Cardiac fibroblast (primary cell): ENCODE data around the gene CELSR1.
A peak's percentile ranks its signal among the peaks of the same experiment; 100 is the strongest.

ENCODE experiments used
- DNase-seq, 2 donors: peaks; one replicate each; pipeline versions ENCODE4 v3.0.0 to v3.0.0-alpha.2; 2010; ENCODE audit warnings: low read depth in 2 of 2
- H3K4me3 ChIP-seq, 2 donors: replicated peaks in 1 of 2; 1 replicate in 1 of 2; 2 replicates in 1 of 2; pipeline ENCODE4 v1.5.1; 2011; ENCODE audit warnings: low read depth in 2 of 2, low read length in 2 of 2, mild to moderate bottlenecking in 2 of 2, moderate library complexity in 1 of 2
- TF ChIP-seq, protein P1 (sequence below): IDR thresholded peaks from one replicate; pipeline ENCODE4 v1.5.1; 2011; ENCODE audit warnings: low read depth, mild to moderate bottlenecking, low read length, inconsistent platforms

The CELSR1 gene

DNA sequence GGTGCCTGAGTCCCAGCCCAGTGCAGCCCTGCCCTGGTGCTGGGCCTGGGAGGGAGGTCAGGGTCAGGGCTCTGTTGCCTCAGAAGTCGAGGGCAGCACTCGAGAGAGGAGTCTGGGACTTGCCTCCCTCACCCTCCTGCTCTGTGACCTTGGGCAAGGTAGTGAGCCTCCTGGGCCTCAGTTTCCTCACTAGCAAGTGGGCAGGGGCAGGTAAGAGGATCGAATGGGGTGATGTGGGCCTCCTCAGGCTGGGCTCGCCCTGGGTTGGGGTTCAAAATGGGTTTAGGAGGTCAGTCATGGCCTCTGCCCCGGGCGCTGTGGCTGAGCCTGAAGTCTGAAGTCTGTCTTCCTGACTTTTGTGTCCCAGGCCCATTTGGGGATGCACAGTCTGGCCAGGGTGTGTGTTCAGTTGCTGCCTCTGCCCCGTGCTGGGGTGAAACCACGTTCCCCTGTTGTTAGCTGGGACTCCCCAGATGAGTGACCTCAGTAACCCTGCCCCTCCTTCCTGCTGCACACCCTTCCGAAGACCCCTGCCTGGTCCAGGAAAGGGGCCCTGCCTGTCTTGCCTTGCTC is 40.9 kb upstream of the CELSR1 start:
- peak overlapping the region in 1 of 2 donors; percentile 79 for H3K4me3 ChIP-seq
- DNase-seq, result no peak
- TF ChIP-seq, protein P1, sequence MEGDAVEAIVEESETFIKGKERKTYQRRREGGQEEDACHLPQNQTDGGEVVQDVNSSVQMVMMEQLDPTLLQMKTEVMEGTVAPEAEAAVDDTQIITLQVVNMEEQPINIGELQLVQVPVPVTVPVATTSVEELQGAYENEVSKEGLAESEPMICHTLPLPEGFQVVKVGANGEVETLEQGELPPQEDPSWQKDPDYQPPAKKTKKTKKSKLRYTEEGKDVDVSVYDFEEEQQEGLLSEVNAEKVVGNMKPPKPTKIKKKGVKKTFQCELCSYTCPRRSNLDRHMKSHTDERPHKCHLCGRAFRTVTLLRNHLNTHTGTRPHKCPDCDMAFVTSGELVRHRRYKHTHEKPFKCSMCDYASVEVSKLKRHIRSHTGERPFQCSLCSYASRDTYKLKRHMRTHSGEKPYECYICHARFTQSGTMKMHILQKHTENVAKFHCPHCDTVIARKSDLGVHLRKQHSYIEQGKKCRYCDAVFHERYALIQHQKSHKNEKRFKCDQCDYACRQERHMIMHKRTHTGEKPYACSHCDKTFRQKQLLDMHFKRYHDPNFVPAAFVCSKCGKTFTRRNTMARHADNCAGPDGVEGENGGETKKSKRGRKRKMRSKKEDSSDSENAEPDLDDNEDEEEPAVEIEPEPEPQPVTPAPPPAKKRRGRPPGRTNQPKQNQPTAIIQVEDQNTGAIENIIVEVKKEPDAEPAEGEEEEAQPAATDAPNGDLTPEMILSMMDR, result no peak

DNA sequence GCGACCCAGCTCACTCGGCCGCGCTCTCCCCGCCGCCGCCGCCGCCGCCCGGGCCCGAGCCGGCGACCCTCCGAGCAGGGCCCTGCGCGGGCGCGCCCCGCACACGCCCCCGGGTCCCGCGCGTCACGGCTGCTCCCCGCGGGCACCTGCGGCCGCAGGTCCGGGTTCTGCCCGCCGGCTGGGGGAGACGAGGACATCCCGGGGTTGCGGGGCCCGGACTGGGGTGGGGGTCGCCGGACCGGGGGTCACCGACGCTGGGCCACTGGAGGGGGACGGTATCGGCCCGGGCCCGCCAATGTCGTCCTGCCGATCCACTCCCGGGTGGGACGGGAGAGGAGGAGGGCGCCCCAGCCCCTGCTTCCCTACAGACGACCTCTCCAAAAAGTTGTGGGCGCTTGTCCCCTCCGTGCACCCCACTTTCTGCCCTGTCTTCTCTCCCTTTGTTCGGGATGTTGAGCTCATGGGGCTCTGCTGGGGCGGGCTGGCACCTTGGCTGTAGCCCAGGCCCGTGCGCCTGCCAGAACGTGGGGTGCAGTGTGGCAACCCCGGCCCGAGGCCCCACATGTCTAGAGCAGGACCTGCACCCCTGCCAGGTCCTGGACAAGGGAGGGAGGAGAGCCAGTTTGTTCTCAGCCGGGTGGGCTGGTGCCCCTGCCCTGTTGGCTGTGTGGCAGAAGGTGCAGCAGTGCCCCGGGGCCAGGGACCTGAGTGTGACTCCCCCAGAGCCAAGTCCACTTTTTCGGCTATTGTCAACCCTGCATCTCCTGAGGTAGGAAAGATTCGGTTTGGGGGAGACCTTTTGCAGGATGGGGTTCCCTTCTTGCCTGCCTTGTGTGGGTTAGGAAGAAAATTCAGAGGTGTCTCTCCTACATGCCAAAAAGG is 40.2 kb upstream of the CELSR1 start:
- TF ChIP-seq, protein P1, result no peak
- DNase-seq, result no peak
- H3K4me3 ChIP-seq, result peak overlapping the region; percentile 61 to 79

DNA sequence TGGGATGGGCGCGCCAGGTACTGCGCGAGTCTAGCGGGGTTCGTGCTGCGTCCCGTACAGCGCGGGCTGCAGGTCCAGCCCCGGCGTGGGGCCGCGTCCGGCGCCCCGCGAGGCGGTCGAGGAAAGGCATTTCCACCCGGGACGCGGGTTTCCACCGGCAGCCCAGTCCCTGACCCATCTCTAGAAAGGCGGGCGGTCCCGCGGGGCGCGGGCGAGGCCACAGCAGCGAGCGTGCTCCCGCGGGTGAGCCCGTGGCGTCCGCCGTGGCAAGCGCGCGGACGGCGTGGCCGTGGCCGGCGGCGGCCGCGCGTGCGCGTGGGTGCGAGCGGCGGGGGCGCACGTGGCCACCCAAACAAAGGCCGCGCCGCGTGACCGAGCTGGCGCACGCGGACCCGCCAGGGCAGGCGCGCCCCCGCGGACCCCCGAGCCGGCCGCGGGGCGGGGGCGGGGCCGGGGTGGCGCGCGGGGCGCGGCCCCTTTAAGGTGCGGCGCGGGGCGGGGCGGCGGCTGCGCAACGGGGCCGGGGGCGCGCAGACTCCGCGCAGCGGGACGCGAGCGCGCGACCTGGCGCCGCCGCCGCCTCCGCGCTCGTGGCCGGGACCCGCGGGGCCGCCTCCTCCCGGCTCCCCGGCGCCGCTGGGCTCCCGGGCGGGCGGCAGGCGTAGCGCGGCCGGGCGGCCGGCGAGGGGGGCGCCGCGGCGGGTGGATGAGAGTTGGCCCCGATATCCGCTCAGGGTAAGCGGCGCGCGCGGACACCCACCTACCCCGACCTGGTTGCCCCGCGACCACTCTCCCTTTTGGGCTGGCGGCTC is 39.3 kb upstream of the CELSR1 start:
- DNase-seq, result peak; percentile 35 to 62
- H3K4me3 ChIP-seq, result peak overlapping the region; percentile 61 to 79
- TF ChIP-seq, protein P1, result no peak

DNA sequence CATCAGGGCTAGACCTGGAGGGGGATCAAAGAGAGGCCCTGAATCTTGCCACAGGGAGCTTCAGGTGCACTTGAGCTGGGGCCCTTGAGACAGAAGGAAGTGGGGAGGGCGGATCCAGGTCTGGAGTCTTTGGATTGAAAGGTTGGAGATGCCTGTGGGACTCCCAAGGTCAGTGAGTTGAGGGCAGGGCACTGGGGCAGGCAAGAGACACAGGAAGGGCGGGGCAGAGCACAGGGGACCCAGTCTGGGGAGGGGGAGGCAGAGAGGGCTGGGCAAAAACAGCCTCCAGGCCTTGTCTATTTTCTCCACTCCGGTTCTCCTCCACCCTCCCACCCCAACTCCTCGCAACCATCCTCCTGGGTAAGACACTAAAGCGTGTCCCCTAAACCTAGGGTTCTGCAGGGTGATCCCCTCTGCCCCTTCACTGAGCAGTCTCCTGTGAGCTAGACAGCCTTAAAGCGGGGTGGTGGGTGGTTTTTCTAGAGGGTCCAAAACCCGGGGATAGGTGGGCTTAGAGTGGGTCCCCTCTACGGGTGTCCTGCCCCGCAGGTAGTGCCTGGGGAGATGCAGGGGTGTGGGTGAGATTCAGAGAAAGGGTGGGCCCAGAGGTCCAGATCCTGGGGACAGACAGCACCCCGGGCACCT is 38.6 kb upstream of the CELSR1 start:
- TF ChIP-seq, protein P1, result no peak
- no peak for DNase-seq
- H3K4me3 ChIP-seq, result peak overlapping the region; percentile 35 to 61

DNA sequence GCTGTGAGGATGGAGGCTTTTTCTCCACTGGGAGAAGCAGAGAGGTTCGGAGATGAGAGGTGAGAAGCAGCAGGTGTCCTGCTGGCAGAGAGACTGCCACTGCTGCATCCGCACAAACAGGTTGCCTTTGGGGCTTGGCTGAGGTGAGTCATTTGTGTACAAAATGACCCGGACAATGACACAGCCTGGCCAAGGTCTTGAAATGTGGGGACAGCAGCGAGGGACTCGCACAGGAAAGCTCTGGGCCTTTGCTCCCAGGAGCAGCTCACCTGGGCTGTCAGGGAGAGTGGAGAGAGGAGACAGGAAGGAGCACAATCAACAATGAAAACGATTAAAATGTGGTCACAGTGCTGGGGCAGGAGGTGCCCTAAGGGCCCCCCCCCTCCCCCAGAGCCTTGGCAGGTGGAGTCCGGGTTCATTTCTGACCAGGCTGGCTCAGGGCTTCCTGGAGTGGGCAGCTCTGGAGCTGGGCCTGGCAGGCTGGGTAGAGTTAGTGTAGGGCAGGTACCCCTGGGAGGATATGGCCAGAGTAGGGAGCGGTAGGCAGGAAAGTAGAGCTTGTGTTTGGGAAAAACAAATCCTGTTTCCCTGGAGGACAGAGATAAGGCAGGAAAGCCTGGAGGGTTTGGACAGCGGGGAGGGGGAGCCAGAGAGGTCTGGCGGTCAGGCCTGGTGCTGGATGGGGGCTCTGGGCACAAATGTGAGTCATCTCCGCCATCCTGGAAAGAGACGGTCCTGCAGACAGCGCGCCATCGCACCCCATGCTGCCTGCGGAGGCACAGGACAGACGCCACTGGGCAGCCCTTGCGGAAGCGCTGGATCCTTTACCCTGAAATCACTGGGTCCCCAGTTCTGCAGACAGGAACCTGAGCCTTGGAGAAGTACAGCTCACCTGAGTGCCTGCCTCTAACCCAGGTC is 37.8 kb upstream of the CELSR1 start:
- TF ChIP-seq, protein P1, result no peak
- DNase-seq, result peak in 1 of 2 donors; percentile 43

More for the DNA sequence above, 37.8 kb upstream of the CELSR1 start:
- no peak overlapping the region for H3K4me3 ChIP-seq
